NCI-H1930 (cell line): ENCODE data around the gene ARHGAP26.
"Not testable (repeated sequence)": the region's sequence is repeated elsewhere in the genome, so short reads cannot be mapped to it uniquely, and the experiment has no call there.

Experiments used
- DNase-seq, 2 experiments: peaks; one replicate each; lab custom pipeline; 2025; lab: John Stamatoyannopoulos, UW

ARHGAP26 gene

GRCh38 chr5:142931896-142932686 is 161.9 kb downstream of the ARHGAP26 start:
- no peak for DNase-seq

- DNase-seq: peak in 1 of 2 experiments; percentile 46
Measured at GRCh38 chr5:142934051-142934762, 164.0 kb downstream of the ARHGAP26 start.

- DNase-seq: no peak
Measured at GRCh38 chr5:142935014-142935413, 164.8 kb downstream of the ARHGAP26 start.

GRCh38 chr5:142937374-142937773 is 167.2 kb downstream of the ARHGAP26 start:
- no peak for DNase-seq

- no peak for DNase-seq
Measured at GRCh38 chr5:142938266-142938880, 168.2 kb downstream of the ARHGAP26 start.

GRCh38 chr5:142939006-142939405 is 168.8 kb downstream of the ARHGAP26 start:
- DNase-seq: no peak

GRCh38 chr5:142939884-142940283 is 169.7 kb downstream of the ARHGAP26 start:
- DNase-seq: no peak

- no peak for DNase-seq
Measured at GRCh38 chr5:142941245-142941644, 171.1 kb downstream of the ARHGAP26 start.

GRCh38 chr5:142942901-142943300 is 172.7 kb downstream of the ARHGAP26 start:
- no peak for DNase-seq

GRCh38 chr5:142944140-142944539 is 174.0 kb downstream of the ARHGAP26 start:
- DNase-seq: no peak

- no peak for DNase-seq
Measured at GRCh38 chr5:142945321-142945720, 175.1 kb downstream of the ARHGAP26 start.

GRCh38 chr5:142945845-142946244 is 175.7 kb downstream of the ARHGAP26 start:
- DNase-seq: no peak

- no peak for DNase-seq
Measured at GRCh38 chr5:142946547-142947426, 176.6 kb downstream of the ARHGAP26 start.

GRCh38 chr5:142947427-142947709 is 177.2 kb downstream of the ARHGAP26 start:
- no peak for DNase-seq

- no peak for DNase-seq
Measured at GRCh38 chr5:142952229-142952628, 182.1 kb downstream of the ARHGAP26 start.

- DNase-seq: not testable (repeated sequence)
Measured at GRCh38 chr5:142952871-142953270, 182.7 kb downstream of the ARHGAP26 start.

GRCh38 chr5:142954455-142954854 is 184.3 kb downstream of the ARHGAP26 start:
- no peak for DNase-seq

- DNase-seq: no peak
Measured at GRCh38 chr5:142955628-142956027, 185.5 kb downstream of the ARHGAP26 start.

- DNase-seq: no peak
Measured at GRCh38 chr5:142957528-142957927, 187.4 kb downstream of the ARHGAP26 start.

GRCh38 chr5:142958944-142959682 is 188.9 kb downstream of the ARHGAP26 start:
- DNase-seq: no peak
